ENCODE measurements around the gene CRYBG3. TPM values are rescaled to one million over a fixed set of nuclear protein-coding genes. Genes with fewer than 3 reads are reported as not detected.

Gene CRYBG3
- total RNA-seq, 1 donor, result 20.3 TPM

GRCh38 chr3:97883736-97884135 lies 61.9 kb downstream of the CRYBG3 start:
- Histone ChIP-seq H4K20me1 (ENCODE audit: insufficient read depth, low read length) (no peaks in the 10 kb centered on the region), H3K4me2 (ENCODE audit: insufficient read depth, low read length) (no peak overlapping the region), H3K27ac (ENCODE audit: low read depth, low read length) (no peak overlapping the region), H3K36me3 (ENCODE audit: insufficient read depth, low read length) (no peaks in the 10 kb centered on the region), H2AFZ (ENCODE audit: low read length) (no peak overlapping the region), H3K79me2 (ENCODE audit: insufficient read depth, low read length) (no peaks in the 10 kb centered on the region), H3K4me1 (ENCODE audit: insufficient read depth, low read length) (peaks cover 9% of the 10 kb centered on the region), H3K4me3 (ENCODE audit: insufficient read depth, low read length) (no peak overlapping the region), H3K9me3 (ENCODE audit: low read depth, low read length) (no peaks in the 10 kb centered on the region), H3K27me3 (ENCODE audit: insufficient read depth, low read length) (no peaks in the 10 kb centered on the region)
- DNase-seq (ENCODE audit: insufficient read length, low spot score, missing footprints), result no peak
- TF ChIP-seq CTCF (IDR thresholded peaks at IDR 0.05; ENCODE audit: extremely low read depth, low read depth, low read length), result no peak

DNA sequence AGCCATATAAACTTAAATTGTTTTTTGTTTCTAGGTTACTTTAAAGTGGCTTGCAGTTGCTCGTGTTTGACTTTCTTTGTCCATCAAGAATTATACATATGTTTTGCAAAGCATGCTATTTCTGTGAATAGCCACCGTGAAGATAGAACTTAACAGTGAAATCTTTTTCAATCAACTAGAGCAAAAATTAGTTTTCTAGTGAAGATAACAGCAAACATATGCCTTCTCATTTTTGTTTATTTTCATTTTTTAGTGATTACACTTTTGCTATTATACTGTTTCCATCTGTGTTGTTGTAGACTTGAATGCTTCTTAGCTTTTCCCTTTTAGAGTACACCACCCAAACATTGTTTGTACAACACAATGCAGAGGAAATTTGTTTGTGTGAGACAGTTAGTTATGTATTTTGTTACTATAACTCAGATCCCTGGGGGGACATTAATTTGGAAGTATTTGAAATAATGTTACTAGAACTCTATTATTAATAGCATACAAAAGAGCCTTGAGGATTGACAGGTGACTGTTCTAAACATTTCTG lies 62.8 kb downstream of the CRYBG3 start:
- Histone ChIP-seq H3K27ac (ENCODE audit: low read depth, low read length) (no peak overlapping the region), H4K20me1 (ENCODE audit: insufficient read depth, low read length) (no peaks in the 10 kb centered on the region), H3K4me2 (ENCODE audit: insufficient read depth, low read length) (no peak overlapping the region), H3K36me3 (ENCODE audit: insufficient read depth, low read length) (no peaks in the 10 kb centered on the region), H2AFZ (ENCODE audit: low read length) (no peak overlapping the region), H3K79me2 (ENCODE audit: insufficient read depth, low read length) (no peaks in the 10 kb centered on the region), H3K4me1 (ENCODE audit: insufficient read depth, low read length) (peaks cover 9% of the 10 kb centered on the region), H3K4me3 (ENCODE audit: insufficient read depth, low read length) (no peak overlapping the region), H3K27me3 (ENCODE audit: insufficient read depth, low read length) (no peaks in the 10 kb centered on the region), H3K9me3 (ENCODE audit: low read depth, low read length) (no peaks in the 10 kb centered on the region)
- DNase-seq (ENCODE audit: insufficient read length, low spot score, missing footprints), result no peak
- TF ChIP-seq CTCF (IDR thresholded peaks at IDR 0.05; ENCODE audit: extremely low read depth, low read depth, low read length), result no peak

DNA sequence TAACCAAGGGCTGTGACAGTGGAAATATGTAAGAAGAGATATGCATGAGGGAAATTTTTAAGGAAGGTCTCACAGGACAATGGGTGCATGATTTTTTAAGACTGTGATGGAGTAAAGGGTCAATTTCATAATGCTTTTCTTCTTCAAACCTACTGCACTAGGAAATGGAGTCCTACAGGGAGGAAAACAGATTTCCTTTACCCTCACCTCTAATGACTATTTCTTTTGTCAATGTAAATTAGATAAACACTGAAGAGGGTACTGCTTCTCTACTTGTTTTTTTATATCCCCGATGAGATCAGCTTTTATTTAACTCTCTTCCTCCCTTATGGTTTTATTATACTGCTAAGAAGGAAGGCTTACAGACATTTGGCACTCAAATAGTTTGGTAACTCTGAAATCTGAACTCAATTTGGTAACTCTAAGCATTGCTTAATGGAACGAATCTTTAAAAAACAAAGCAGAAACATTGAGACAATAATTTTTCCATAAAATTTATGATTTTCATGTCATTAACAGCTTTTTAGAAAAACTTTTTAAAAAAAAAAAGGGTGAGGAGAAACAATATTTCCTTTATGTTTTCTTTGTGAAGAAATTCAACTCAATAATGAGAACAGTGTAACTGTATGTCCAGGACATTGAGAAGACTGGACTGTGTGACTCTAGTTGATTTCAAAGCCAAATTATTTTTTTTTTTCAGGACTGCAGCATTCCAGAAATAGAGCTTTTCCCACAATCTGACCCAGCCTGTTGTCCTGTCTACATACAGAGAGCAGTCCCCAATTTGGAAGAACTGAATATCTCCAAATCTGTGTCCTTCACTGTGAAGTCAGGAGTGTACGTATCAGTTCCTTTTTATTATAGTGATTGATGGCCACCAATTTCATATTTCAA lies 64.4 kb downstream of the CRYBG3 start:
- no peak overlapping the region for H3K4me3 ChIP-seq (ENCODE audit: insufficient read depth, low read length)
- no peaks in the 10 kb centered on the region for H4K20me1 ChIP-seq (ENCODE audit: insufficient read depth, low read length)
- H3K27me3 ChIP-seq (ENCODE audit: insufficient read depth, low read length), result no peaks in the 10 kb centered on the region
- H3K4me1 ChIP-seq (ENCODE audit: insufficient read depth, low read length), result peaks cover 6% of the 10 kb centered on the region
- no peak overlapping the region for H2AFZ ChIP-seq (ENCODE audit: low read length)
- H3K27ac ChIP-seq (ENCODE audit: low read depth, low read length), result no peak overlapping the region
- no peak for DNase-seq (ENCODE audit: insufficient read length, low spot score, missing footprints)
- H3K79me2 ChIP-seq (ENCODE audit: insufficient read depth, low read length), result no peaks in the 10 kb centered on the region
- no peak overlapping the region for H3K4me2 ChIP-seq (ENCODE audit: insufficient read depth, low read length)
- TF ChIP-seq CTCF (IDR thresholded peaks at IDR 0.05; ENCODE audit: extremely low read depth, low read depth, low read length), result no peak
- H3K9me3 ChIP-seq (ENCODE audit: low read depth, low read length), result no peaks in the 10 kb centered on the region
- no peaks in the 10 kb centered on the region for H3K36me3 ChIP-seq (ENCODE audit: insufficient read depth, low read length)

- no peaks in the 10 kb centered on the region for H4K20me1 ChIP-seq (ENCODE audit: insufficient read depth, low read length)
- no peaks in the 10 kb centered on the region for H3K4me1 ChIP-seq (ENCODE audit: insufficient read depth, low read length)
- H3K27ac ChIP-seq (ENCODE audit: low read depth, low read length), result no peak overlapping the region
- TF ChIP-seq CTCF (IDR thresholded peaks at IDR 0.05; ENCODE audit: extremely low read depth, low read depth, low read length), result no peak
- H2AFZ ChIP-seq (ENCODE audit: low read length), result no peak overlapping the region
- no peaks in the 10 kb centered on the region for H3K36me3 ChIP-seq (ENCODE audit: insufficient read depth, low read length)
- H3K27me3 ChIP-seq (ENCODE audit: insufficient read depth, low read length), result no peaks in the 10 kb centered on the region
- H3K9me3 ChIP-seq (ENCODE audit: low read depth, low read length), result no peaks in the 10 kb centered on the region
- H3K4me3 ChIP-seq (ENCODE audit: insufficient read depth, low read length), result no peak overlapping the region
- no peak for DNase-seq (ENCODE audit: insufficient read length, low spot score, missing footprints)
- no peaks in the 10 kb centered on the region for H3K79me2 ChIP-seq (ENCODE audit: insufficient read depth, low read length)
- H3K4me2 ChIP-seq (ENCODE audit: insufficient read depth, low read length), result no peak overlapping the region
Observed at GRCh38 chr3:97889814-97890213, 68.0 kb downstream of the CRYBG3 start.

Measured in osteoblast (primary cell).